Measurements from ENCODE around the gene IL1R2. TPM values are rescaled to one million over a fixed set of nuclear protein-coding genes. Genes with fewer than 3 reads are reported as not detected.

The IL1R2 gene, protein sequence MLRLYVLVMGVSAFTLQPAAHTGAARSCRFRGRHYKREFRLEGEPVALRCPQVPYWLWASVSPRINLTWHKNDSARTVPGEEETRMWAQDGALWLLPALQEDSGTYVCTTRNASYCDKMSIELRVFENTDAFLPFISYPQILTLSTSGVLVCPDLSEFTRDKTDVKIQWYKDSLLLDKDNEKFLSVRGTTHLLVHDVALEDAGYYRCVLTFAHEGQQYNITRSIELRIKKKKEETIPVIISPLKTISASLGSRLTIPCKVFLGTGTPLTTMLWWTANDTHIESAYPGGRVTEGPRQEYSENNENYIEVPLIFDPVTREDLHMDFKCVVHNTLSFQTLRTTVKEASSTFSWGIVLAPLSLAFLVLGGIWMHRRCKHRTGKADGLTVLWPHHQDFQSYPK
- total RNA-seq (2022) (10.1 and 15.5 TPM in 2 replicates), Bru-seq, nascent RNA (percentile 39 among the genes with signal in this experiment), BruChase-seq, experiment 1, labeled RNA remaining after a 2-hour chase (percentile 37 among the genes with signal in this experiment), BruChase-seq, experiment 2, labeled RNA remaining after a 6-hour chase (percentile 40 among the genes with signal in this experiment)
- long read RNA-seq, transcript IL1R2-202 (9 exons, 1,405 nt) = major isoform, 38 of 44 reads
- long read RNA-seq, partial matches to known transcripts = 3 of 44 reads
- long read RNA-seq, other reads (novel, unspliced or antisense) = 3 of 44 reads

DNA sequence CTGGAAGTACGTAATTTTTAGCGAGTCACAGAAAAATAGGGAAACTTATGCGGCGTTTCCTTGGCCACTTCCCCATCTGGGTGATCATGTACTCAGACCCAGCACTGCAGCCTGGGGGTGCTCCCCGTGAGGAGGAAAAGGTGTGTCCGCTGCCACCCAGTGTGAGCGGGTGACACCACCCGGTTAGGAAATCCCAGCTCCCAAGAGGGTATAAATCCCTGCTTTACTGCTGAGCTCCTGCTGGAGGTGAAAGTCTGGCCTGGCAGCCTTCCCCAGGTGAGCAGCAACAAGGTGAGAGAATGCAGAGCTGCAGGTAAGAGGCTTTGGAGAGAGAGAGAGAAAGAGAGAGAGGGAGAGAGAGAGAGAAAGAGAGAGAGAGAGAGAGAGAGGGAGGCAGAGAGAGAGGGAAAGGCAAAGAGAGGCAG is at the start of gene IL1R2:
Gene IL1R2 (plus strand): TSS at position 240 of the 425 bp plus-strand sequence. CDS start 16,616 bp downstream, outside the sequence.
- Histone ChIP-seq H3K4me3 (ENCODE audit: low read depth, low read length) (no peak within 1 kb of the TSS), H3K4me1 (peaks cover 17% of the 10 kb centered on the region), H3K9me3 (no peaks in the 10 kb centered on the region), H3K36me3 (ENCODE audit: control insufficient read depth, insufficient read depth, low read length) (no peaks in the 10 kb centered on the region), H3K27me3 (replicated peaks; ENCODE audit: control insufficient read depth, insufficient read depth, low read length) (no peaks in the 10 kb centered on the region)
- H3K27me3 Mint-ChIP-seq (ENCODE audit: insufficient read depth, unreplicated experiment) = peaks cover 3% of the 10 kb centered on the region
- H3K4me3 Mint-ChIP-seq (ENCODE audit: unreplicated experiment) = no peak within 1 kb of the TSS
- BruUV-seq (replicated peaks) = no TSS peak
- TF ChIP-seq CTCF (IDR thresholded peaks at IDR 0.05; ENCODE audit: insufficient read depth in 1 of 2, low read depth in 1 of 2, low read length in 1 of 2, severe bottlenecking in 1 of 2, unreplicated experiment in 1 of 2) = no peak
- peaks cover 26% of the 10 kb centered on the region for H3K4me1 Mint-ChIP-seq (ENCODE audit: low read depth, unreplicated experiment)
- H3K9me3 Mint-ChIP-seq (ENCODE audit: unreplicated experiment) = peaks cover 12% of the 10 kb centered on the region
- intact Hi-C loops (cut with micrococcal nuclease; ENCODE audit: unreplicated experiment) = no loop called here
- no peaks in the 10 kb centered on the region for H3K36me3 Mint-ChIP-seq (ENCODE audit: insufficient read depth, unreplicated experiment)
- ChIA-PET CTCF (interaction anchor here (0.9 kb wide), 1 partner anchor 14 kb away, joined by 3 read pairs; no protein-coding TSS in a partner anchor), POLR2A (interaction anchor here (0.6 kb wide), 1 partner anchor 588 kb away, joined by 3 read pairs; no protein-coding TSS in a partner anchor)
- peak within 1 kb of the TSS; percentile 0 for H3K27ac Mint-ChIP-seq (ENCODE audit: unreplicated experiment)
- DNase-seq = peak in 1 of 2 experiments; percentile 24

- H3K4me1 ChIP-seq = no peaks in the 10 kb centered on the region
These were observed 48.9 kb upstream of the IL1R2 start for GRCh38 chr2:101942851-101943250.

More at GRCh38 chr2:101942851-101943250, 48.9 kb upstream of the IL1R2 start:
- Mint-ChIP-seq H3K27ac (ENCODE audit: unreplicated experiment) (no peak overlapping the region), H3K9me3 (ENCODE audit: unreplicated experiment) (peaks cover 15% of the 10 kb centered on the region), H3K36me3 (ENCODE audit: insufficient read depth, unreplicated experiment) (no peaks in the 10 kb centered on the region), H3K4me1 (ENCODE audit: low read depth, unreplicated experiment) (no peaks in the 10 kb centered on the region), H3K27me3 (ENCODE audit: insufficient read depth, unreplicated experiment) (no peaks in the 10 kb centered on the region), H3K4me3 (ENCODE audit: unreplicated experiment) (no peak overlapping the region)
- no TSS peak for BruUV-seq (replicated peaks)
- POLR2A ChIA-PET = no interaction called here
- no peak for DNase-seq
- Histone ChIP-seq H3K9me3 (no peaks in the 10 kb centered on the region), H3K36me3 (ENCODE audit: control insufficient read depth, insufficient read depth, low read length) (no peaks in the 10 kb centered on the region), H3K27me3 (replicated peaks; ENCODE audit: control insufficient read depth, insufficient read depth, low read length) (no peaks in the 10 kb centered on the region), H3K4me3 (ENCODE audit: low read depth, low read length) (no peak overlapping the region)
- TF ChIP-seq CTCF (IDR thresholded peaks at IDR 0.05; ENCODE audit: insufficient read depth in 1 of 2, low read depth in 1 of 2, low read length in 1 of 2, severe bottlenecking in 1 of 2, unreplicated experiment in 1 of 2) = no peak
- intact Hi-C loops (cut with micrococcal nuclease; ENCODE audit: unreplicated experiment) = no loop called here
- CTCF ChIA-PET = no interaction called here
